GM12878 (cell line): ENCODE results near the gene ZNF296. TPM values are rescaled to one million over a fixed set of nuclear protein-coding genes. Genes with fewer than 3 reads are reported as not detected.

Experiments
- BHLHE40 ChIP-seq, 2 experiments: fragments of 450-650 bp in 1 of 2; IDR thresholded peaks; 2 replicates each; pipeline ENCODE4 v1.6.1; 2011 to 2017; ENCODE audit warnings: low read depth in 2 of 2, borderline replicate concordance in 1 of 2, improper control_type of control experiment in 1 of 2, low read length in 1 of 2, mild to moderate bottlenecking in 1 of 2
- BMI1 ChIP-seq: fragments of 450-650 bp; IDR thresholded peaks from 2 replicates; pipeline ENCODE4 v1.6.1; 2016; ENCODE audit warnings: mild to moderate bottlenecking, moderate library complexity, borderline replicate concordance
- CUX1 ChIP-seq: IDR thresholded peaks from 2 replicates; pipeline ENCODE4 v1.6.1; 2012; ENCODE audit warnings: improper control_type of control experiment, low read depth, low read length; ENCODE audit not compliant: insufficient replicate concordance
- FOS ChIP-seq: IDR thresholded peaks from 3 replicates; pipeline ENCODE4 v1.6.1; 2011; ENCODE audit warnings: borderline replicate concordance; ENCODE audit not compliant: insufficient read length; ENCODE audit errors: extremely low read depth
- FOXK2 ChIP-seq: fragments of 450-650 bp; IDR thresholded peaks from 2 replicates; pipeline ENCODE4 v1.6.1; 2017; ENCODE audit warnings: mild to moderate bottlenecking, moderate library complexity
- FOXM1 ChIP-seq: IDR thresholded peaks from 2 replicates; pipeline ENCODE4 v1.6.1; 2012; ENCODE audit warnings: low read depth, mild to moderate bottlenecking, inconsistent platforms, low read length, moderate library complexity
- GATAD2B ChIP-seq: fragments of 450-650 bp; conservative IDR thresholded peaks from 2 replicates; pipeline ENCODE4 v1.6.1; 2017; ENCODE audit warnings: low read depth, mild to moderate bottlenecking, moderate library complexity
- IKZF2 ChIP-seq, 2 experiments: fragments of 450-650 bp; IDR thresholded peaks; 2 replicates each; pipeline ENCODE4 v1.6.1; 2017; ENCODE audit warnings: mild to moderate bottlenecking in 2 of 2, moderate library complexity in 2 of 2
- IRF3 ChIP-seq: fragments of 450-650 bp; IDR thresholded peaks from 2 replicates; pipeline ENCODE4 v1.6.1; 2014; ENCODE audit warnings: mild to moderate bottlenecking
- KAT2A ChIP-seq: conservative IDR thresholded peaks from 2 replicates; pipeline ENCODE4 v1.6.1; 2011; ENCODE audit warnings: low read depth, low read length; ENCODE audit not compliant: control insufficient read depth
- KDM1A ChIP-seq: fragments of 200-600 bp; sonication (generic); IDR thresholded peaks from 2 replicates; pipeline ENCODE4 v1.6.1; 2016; ENCODE audit warnings: borderline replicate concordance
- NFYB ChIP-seq: IDR thresholded peaks from 2 replicates; pipeline ENCODE4 v1.6.1; 2011; ENCODE audit warnings: low read depth, mild to moderate bottlenecking, low read length, improper control_type of control experiment, moderate library complexity; ENCODE audit not compliant: insufficient read depth
- SMAD1 ChIP-seq: fragments of 450-650 bp; IDR thresholded peaks from 2 replicates; pipeline ENCODE4 v1.6.1; 2018; ENCODE audit warnings: mild to moderate bottlenecking, low read depth; ENCODE audit not compliant: partially characterized antibody
- SMC3 ChIP-seq: IDR thresholded peaks from 2 replicates; pipeline ENCODE4 v1.6.1; 2011; ENCODE audit warnings: low read length, improper control_type of control experiment, borderline replicate concordance
- SUPT20H ChIP-seq: IDR thresholded peaks from 2 replicates; pipeline ENCODE4 v1.6.1; 2011; ENCODE audit warnings: low read depth, mild to moderate bottlenecking, low read length, moderate library complexity, borderline replicate concordance; ENCODE audit not compliant: control insufficient read depth
- SUZ12 ChIP-seq: fragments of 200-600 bp; sonication (generic); IDR thresholded peaks from one replicate; pipeline ENCODE4 v1.6.1; 2018; ENCODE audit warnings: antibody characterized with exemption, mild to moderate bottlenecking; ENCODE audit not compliant: unreplicated experiment
- ZBED1 ChIP-seq: IDR thresholded peaks from 2 replicates; pipeline ENCODE4 v1.6.1; 2016; ENCODE audit warnings: borderline replicate concordance
- ZBTB40 ChIP-seq: fragments of 450-650 bp; IDR thresholded peaks from 2 replicates; pipeline ENCODE4 v1.6.1; 2016; ENCODE audit warnings: mild to moderate bottlenecking, moderate library complexity, borderline replicate concordance
- polyA plus RNA-seq, 11 experiments: library from polyadenylated mRNA; depleted of rRNA in 4 of 11; unstranded in 6 of 11; stranded (reverse) in 5 of 11; fragments of >200 nt; fragmentation: Nextera tagmentation in 4 of 11; fragmentation: Illumina TruSeq in 1 of 11; extraction: Ambion mirVana in 4 of 11; extraction: Trizol in 1 of 11; gene quantifications; 1 replicate in 1 of 11; 2 replicates in 10 of 11; pipeline versions ENCODE4 v1.2.1 to v1.2.3, GENCODE V29; 2011 to 2016; ENCODE audit warnings: inconsistent platforms in 2 of 11, missing spikeins in 2 of 11, low read depth in 1 of 11
- total RNA-seq, 4 experiments: library from RNA; depleted of rRNA in 3 of 4; stranded (reverse); fragments of >200 nt in 3 of 4; fragmentation: Illumina TruSeq in 1 of 4; extraction: Trizol in 1 of 4; gene quantifications; 2 replicates each; pipeline versions ENCODE4 v1.2.1 to v1.2.3, GENCODE V29; 2013 to 2021

Gene ZNF296
- total and polyA plus RNA-seq, 10 of the 15 experiments (the other 5 are each of a cell fraction or from before 2014, with no cell fraction given): 0.44 to 23.6 (median 3.5) TPM; not detected in 1

GRCh38 chr19:45117167-45117594 lies 40.9 kb upstream of the ZNF296 start (continued):
- TF ChIP-seq GATAD2B (peak; percentile 85), FOXK2 (no peak), FOS (no peak), BMI1 (no peak), SUPT20H (no peak), SMC3 (no peak), KAT2A (no peak), BHLHE40 (IDR thresholded peaks at IDR 0.05; ENCODE audit: borderline replicate concordance in 1 of 2, low read depth in 2 of 2, low read length in 1 of 2) (peak in 1 of 2 experiments; percentile 78; a peak in 2 of 4 replicates), IRF3 (no peak), SMAD1 (no peak), SUZ12 (no peak), KDM1A (no peak), FOXM1 (no peak), IKZF2 (IDR thresholded peaks at IDR 0.05) (peak; percentile 83 to 87), ZBTB40 (no peak), ZBED1 (peak; percentile 34; the same call in 1 of the 2 replicates), NFYB (no peak), CUX1 (no peak)
